SKM-1 treated with dmso at 0.1 percent for 144 hours (cell line): Measurements from ENCODE around the gene KHSRP.

Source experiments
- DNase-seq: peaks from one replicate; lab custom pipeline; 2025; ENCODE audit not compliant: unreplicated experiment; lab: John Stamatoyannopoulos, UW

Gene KHSRP

DNA sequence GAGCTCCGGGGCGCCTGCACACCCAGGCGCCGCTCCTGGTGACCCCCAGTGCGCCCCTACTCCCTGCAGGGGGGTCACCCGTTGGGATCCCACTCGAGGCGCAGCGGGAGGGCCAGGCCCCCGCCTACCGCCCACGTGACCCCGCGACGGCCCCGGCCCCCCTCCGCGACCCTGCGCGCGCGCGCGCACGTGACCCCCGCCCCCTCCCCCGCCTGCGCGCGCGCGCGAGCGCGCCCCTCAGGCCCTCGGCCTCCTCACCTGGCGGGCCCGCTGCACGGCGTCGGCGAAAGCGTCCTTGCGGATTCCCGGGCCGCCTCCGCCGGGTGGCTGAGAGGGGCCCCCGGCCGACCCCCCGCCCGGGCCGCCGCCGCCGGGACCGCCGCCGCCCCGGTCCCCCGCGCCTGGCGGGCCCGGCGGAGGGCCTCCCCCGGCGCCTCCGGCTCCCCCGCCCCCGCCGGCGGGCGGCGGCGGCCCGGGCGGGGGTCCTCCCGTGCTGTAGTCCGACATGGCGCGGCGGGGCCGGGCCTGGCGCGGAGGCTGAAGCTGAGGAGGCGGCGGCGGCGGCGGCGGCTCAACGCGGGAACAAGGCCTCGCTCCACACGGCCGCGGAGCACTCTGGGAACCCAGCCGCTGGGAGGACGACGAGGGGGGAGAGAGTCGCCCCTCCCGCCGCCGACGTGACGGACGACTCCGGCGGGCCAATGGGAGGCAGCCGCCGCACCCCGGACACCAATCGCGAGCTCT, at the start of gene KHSRP:
KHSRP (minus strand) TSS at position 617 of the 744 bp plus-strand sequence; CDS start at position 507, 110 bp downstream.
- no peak for DNase-seq

- DNase-seq = no peak
Observed at GRCh38 chr19:6473647-6474046, 49.0 kb upstream of the KHSRP start.

DNA sequence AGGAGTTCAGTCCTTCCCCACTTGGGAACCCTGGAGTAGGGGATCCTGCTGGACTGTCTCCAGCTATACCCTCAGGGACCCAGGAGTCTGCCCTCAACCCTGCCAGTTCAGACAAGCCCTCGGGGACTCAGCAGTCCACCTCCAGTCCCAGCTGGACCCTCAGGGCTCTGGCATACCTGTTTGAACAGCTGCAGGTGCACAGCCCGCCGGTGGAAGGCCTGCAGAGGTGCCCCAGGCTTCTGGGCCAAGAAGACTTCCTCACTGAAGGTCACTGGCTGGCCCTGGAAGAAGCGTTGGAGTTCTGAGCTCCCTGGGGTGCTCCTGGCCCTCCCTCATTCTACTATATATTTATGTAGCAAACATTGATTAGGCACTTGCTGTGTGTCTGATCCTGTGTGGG, 48.1 kb upstream of the KHSRP start:
- DNase-seq = no peak

- no peak for DNase-seq
Observed at GRCh38 chr19:6471076-6471475, 46.5 kb upstream of the KHSRP start.

- DNase-seq = no peak
Observed at GRCh38 chr19:6470173-6470572, 45.6 kb upstream of the KHSRP start.

GRCh38 chr19:6467384-6467783, 42.8 kb upstream of the KHSRP start:
- DNase-seq = no peak

DNA sequence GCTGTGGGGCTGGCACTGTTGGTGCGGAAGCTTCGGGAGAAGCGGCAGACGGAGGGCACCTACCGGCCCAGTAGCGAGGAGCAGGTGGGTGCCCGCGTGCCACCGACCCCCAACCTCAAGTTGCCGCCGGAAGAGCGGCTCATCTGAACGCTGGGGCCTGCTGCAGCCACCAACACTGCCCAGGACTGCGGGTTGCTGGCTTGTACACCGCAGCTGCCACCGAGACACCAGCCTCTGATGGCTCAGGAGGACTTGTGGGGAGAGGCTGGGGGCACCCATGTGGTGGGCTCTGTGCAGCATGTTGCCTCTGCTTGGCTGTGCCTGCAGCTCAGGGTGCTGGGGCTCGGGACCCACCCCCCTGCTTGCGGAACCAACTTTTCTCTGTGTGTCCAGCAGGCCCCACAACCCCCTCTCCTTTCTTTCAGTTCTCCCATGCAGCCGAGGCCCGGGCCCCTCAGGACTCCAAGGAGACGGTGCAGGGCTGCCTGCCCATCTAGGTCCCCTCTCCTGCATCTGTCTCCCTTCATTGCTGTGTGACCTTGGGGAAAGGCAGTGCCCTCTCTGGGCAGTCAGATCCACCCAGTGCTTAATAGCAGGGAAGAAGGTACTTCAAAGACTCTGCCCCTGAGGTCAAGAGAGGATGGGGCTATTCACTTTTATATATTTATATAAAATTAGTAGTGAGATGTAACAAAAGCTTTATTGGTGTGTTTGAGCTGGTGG, 42.1 kb upstream of the KHSRP start:
- no peak for DNase-seq

- no peak for DNase-seq
Observed at GRCh38 chr19:6465663-6466062, 41.1 kb upstream of the KHSRP start.

GRCh38 chr19:6465006-6465405, 40.4 kb upstream of the KHSRP start:
- no peak for DNase-seq

GRCh38 chr19:6464070-6464873, 39.7 kb upstream of the KHSRP start, which contains the start of gene CRB3:
Gene CRB3 (plus strand): TSS chr19:6464271. CDS start chr19:6464702, 431 bp downstream.
- DNase-seq = no peak

GRCh38 chr19:6460099-6460884, 35.7 kb upstream of the KHSRP start:
- DNase-seq = peak; percentile 99

GRCh38 chr19:6459262-6460098, 34.9 kb upstream of the KHSRP start, which contains the start of gene SLC25A23:
Gene SLC25A23 (minus strand): TSS chr19:6459792. CDS start chr19:6459628, 164 bp downstream.
- peak; percentile 45 for DNase-seq

- no peak for DNase-seq
Observed at GRCh38 chr19:6458695-6459261, 34.2 kb upstream of the KHSRP start.

DNA sequence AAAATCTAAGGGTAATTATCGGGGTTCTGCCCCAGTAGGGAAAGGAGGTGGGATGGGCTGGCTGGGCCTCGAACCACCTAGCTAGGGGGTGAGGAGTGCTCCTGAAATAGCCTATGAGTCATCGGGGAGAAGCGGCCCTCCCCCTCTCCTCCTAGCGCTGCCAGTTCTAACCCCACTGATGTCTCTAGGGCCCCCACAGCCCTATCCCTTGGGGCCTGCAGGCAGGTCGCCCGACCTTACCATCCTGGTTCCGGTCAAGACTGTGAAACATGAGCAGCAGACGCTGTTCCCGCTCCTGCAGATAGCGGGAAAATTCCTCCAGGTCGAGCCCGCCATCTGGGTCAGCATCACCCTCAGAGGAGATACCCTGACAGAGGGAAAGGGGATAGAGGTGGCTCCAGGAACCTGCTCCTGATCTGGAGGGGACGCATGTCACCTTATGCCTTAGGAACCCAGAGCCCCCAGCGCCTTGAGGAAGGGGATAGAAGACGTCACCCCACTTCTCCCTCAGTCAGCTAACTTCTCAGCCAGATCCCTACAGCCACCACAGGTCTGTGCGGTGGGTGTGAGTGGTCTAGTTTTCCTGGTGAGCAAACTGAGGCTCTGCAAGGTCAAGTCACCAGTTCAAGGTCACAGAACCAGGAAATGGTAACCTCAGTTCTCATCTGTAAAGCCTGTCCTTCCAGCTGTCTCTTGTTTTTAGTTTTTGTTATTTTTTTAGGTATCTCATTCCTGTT, 33.5 kb upstream of the KHSRP start:
- DNase-seq = no peak

- DNase-seq = no peak
Observed at GRCh38 chr19:6455924-6456323, 31.3 kb upstream of the KHSRP start.

GRCh38 chr19:6453951-6454565, 29.4 kb upstream of the KHSRP start:
- no peak for DNase-seq

GRCh38 chr19:6452899-6453298, 28.3 kb upstream of the KHSRP start:
- DNase-seq = no peak

GRCh38 chr19:6452223-6452614, 27.6 kb upstream of the KHSRP start:
- DNase-seq = no peak
